ENCODE results near the gene PTPRG. TPM values are rescaled to one million over a fixed set of nuclear protein-coding genes. Genes with fewer than 3 reads are reported as not detected.

Gene PTPRG
- polyA plus RNA-seq, 3 donors, result not detected

- Histone ChIP-seq H3K27ac (ENCODE audit: low read depth in 1 of 2, low read length in 2 of 2) (no peak overlapping the region), H3K4me2 (replicated peaks; ENCODE audit: extremely low read depth, low read length, poor library complexity, severe bottlenecking) (no peak overlapping the region), H3K27me3 (ENCODE audit: control insufficient read depth in 2 of 2, insufficient read depth in 2 of 2, low read length in 2 of 2) (no peaks in the 10 kb centered on the region), H3K79me2 (ENCODE audit: insufficient read depth, low read length) (no peaks in the 10 kb centered on the region), H4K20me1 (ENCODE audit: insufficient read depth, low read length) (no peaks in the 10 kb centered on the region), H3K9me3 (replicated peaks in 1 of 2; ENCODE audit: control insufficient read depth in 1 of 2, insufficient read depth in 1 of 2, low read length in 2 of 2) (no peaks in the 10 kb centered on the region), H3K36me3 (replicated peaks in 1 of 2; ENCODE audit: control insufficient read depth in 1 of 2, insufficient read depth in 2 of 2, low read length in 2 of 2) (no peaks in the 10 kb centered on the region), H2AFZ (ENCODE audit: insufficient read depth, low read depth, low read length, poor library complexity, severe bottlenecking) (no peak overlapping the region), H3K9ac (ENCODE audit: insufficient read depth, low read length, poor library complexity, severe bottlenecking) (no peak overlapping the region), H3K4me3 (replicated peaks in 1 of 3; ENCODE audit: low read depth in 2 of 3, low read length in 3 of 3) (no peak overlapping the region), H3K4me1 (ENCODE audit: control insufficient read depth in 1 of 2, insufficient read depth in 2 of 2, low read length in 2 of 2) (no peaks in the 10 kb centered on the region)
- H3K4me1 Mint-ChIP-seq, result no peaks in the 10 kb centered on the region
- H3K9me3 Mint-ChIP-seq, result peaks cover 2 to 9% (median 3%) of the 10 kb centered on the region in 7 donors
- DNase-seq, result no peak
- WGBS (ENCODE audit: insufficient coverage), result 88% methylated on average over 1 of the region's 3 CpGs
- intact Hi-C loops (cut with micrococcal nuclease), result no loop called here
- H3K27me3 Mint-ChIP-seq (ENCODE audit: low read depth in 3 of 3), result no peaks in the 10 kb centered on the region
- H3K4me3 Mint-ChIP-seq, result no peak overlapping the region
- H3K27ac Mint-ChIP-seq, result no peak overlapping the region
- no peaks in the 10 kb centered on the region for H3K36me3 Mint-ChIP-seq
- TF ChIP-seq CTCF (IDR thresholded peaks at IDR 0.05), result no peak
These were observed 445.7 kb downstream of the PTPRG start for GRCh38 chr3:62007036-62007435.

- Mint-ChIP-seq H3K27me3 (ENCODE audit: low read depth in 3 of 3) (peaks cover 0 to 2% (median 0%) of the 10 kb centered on the region in 3 donors), H3K27ac (no peak overlapping the region), H3K9me3 (peaks cover 0 to 7% (median 3%) of the 10 kb centered on the region in 7 donors), H3K4me1 (no peaks in the 10 kb centered on the region), H3K4me3 (no peak overlapping the region), H3K36me3 (no peaks in the 10 kb centered on the region)
- H3K36me3 ChIP-seq (replicated peaks in 1 of 2; ENCODE audit: control insufficient read depth in 1 of 2, insufficient read depth in 2 of 2, low read length in 2 of 2), result no peaks in the 10 kb centered on the region
- TF ChIP-seq CTCF (IDR thresholded peaks at IDR 0.05), result no peak
- H3K4me1 ChIP-seq (ENCODE audit: control insufficient read depth in 1 of 2, insufficient read depth in 2 of 2, low read length in 2 of 2), result no peaks in the 10 kb centered on the region
- H4K20me1 ChIP-seq (ENCODE audit: insufficient read depth, low read length), result no peaks in the 10 kb centered on the region
- H3K27ac ChIP-seq (ENCODE audit: low read depth in 1 of 2, low read length in 2 of 2), result no peak overlapping the region
- H3K27me3 ChIP-seq (ENCODE audit: control insufficient read depth in 2 of 2, insufficient read depth in 2 of 2, low read length in 2 of 2), result no peaks in the 10 kb centered on the region
- H3K4me3 ChIP-seq (replicated peaks in 1 of 3; ENCODE audit: low read depth in 2 of 3, low read length in 3 of 3), result no peak overlapping the region
- intact Hi-C loops (cut with micrococcal nuclease), result no loop called here
- no peaks in the 10 kb centered on the region for H3K79me2 ChIP-seq (ENCODE audit: insufficient read depth, low read length)
- no peak overlapping the region for H3K4me2 ChIP-seq (replicated peaks; ENCODE audit: extremely low read depth, low read length, poor library complexity, severe bottlenecking)
- H2AFZ ChIP-seq (ENCODE audit: insufficient read depth, low read depth, low read length, poor library complexity, severe bottlenecking), result no peak overlapping the region
- H3K9me3 ChIP-seq (replicated peaks in 1 of 2; ENCODE audit: control insufficient read depth in 1 of 2, insufficient read depth in 1 of 2, low read length in 2 of 2), result no peaks in the 10 kb centered on the region
- no peak overlapping the region for H3K9ac ChIP-seq (ENCODE audit: insufficient read depth, low read length, poor library complexity, severe bottlenecking)
- 77% methylated on average over 6 of the region's 9 CpGs for WGBS (ENCODE audit: insufficient coverage)
- DNase-seq, result no peak
These were observed 449.6 kb downstream of the PTPRG start for GRCh38 chr3:62010989-62011388.
